Fibroblast of the conjunctiva (primary cell): ENCODE data around the gene SREBF1.
"Not testable (repeated sequence)": the region's sequence is repeated elsewhere in the genome, so short reads cannot be mapped to it uniquely, and the experiment has no call there.

ENCODE experiments used
- DNase-seq: peaks from one replicate; pipeline ENCODE4 v3.0.0-alpha.2; 2010; ENCODE audit warnings: low read depth

SREBF1 gene

GRCh38 chr17:17811381-17812210 lies 25.2 kb downstream of the SREBF1 start:
- DNase-seq, result no peak

DNA sequence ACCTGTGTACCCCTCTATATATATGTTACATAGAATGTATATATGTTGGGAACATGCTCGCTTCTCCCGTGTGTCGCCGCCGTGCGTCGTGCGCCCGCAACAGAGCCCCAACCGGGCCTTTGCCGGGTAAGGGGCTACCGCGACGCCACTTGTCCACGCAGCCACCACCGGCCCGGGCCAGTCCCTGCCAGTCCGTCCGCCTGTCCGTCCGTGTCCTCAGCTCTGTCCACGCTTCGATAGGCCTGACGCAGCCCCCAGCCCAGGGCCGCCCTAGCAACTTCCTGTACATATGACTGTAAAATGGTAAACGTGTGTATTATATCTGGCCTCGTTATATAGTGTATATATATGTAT lies 25.9 kb downstream of the SREBF1 start:
- DNase-seq, result no peak

- DNase-seq, result peak; percentile 57
These were observed 26.5 kb downstream of the SREBF1 start for GRCh38 chr17:17810084-17810894.

DNA sequence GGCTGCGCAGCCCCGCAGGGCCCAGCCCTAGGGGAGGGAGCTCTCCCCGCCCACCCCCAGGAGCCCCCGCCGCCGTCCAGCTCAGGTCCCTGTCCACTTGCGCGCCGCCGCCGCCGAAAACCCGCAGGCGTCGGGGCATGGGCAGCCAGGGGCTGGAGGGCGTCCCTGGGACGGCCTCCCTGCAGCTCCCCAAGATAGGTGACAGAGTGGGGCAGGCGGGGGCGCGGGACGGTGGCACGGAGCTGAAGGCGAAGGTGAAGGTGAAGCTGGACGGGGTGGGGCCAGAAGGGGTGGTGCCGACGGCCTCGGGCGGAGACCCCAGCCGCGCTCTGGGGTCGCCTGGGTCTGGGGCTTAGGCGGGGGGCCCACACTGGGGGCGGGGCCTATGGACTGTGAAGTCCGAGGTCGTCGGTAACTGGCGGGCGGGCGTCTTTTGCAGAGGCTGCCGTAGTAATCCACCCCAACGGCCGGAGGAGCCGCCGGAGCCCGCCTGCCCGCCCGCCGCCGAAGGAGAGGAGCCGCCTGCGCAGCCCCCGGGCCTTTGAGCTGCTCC lies 27.2 kb downstream of the SREBF1 start:
- no peak for DNase-seq

DNA sequence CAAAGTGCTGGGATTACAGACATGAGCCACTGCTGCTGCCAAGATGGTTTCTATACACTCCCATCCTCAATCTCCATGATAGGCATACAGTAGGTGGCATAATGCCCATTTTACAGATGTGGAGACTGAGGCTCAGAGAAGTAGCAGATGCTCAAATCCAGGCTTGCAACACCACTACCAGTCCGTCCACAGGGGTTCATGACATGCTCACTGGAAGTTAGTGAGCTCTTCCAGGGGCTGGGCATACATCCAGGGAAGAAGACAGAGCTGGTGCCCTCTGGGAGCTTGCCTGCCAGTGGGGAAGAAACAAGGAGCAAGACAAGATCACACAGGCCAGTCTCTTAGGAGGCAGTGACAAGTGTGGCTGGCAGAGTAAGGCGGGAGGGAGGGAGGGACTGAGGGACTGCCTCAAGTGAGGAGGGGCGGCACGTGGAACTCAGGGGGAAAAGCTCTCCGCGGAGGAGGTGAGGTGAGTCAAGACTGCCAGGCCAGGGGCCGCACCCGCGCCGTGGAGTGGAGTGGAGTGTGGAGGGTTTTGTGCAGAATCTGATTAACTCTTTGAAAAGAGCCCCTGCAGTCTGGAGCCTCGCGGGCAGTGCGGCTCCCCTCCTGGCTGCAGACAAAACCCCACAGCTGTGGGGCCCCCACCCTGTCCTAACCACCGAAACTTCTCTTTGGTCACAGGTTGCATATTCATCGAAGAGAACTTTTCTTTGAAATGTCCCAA lies 27.9 kb downstream of the SREBF1 start:
- peak; percentile 44 for DNase-seq

DNA sequence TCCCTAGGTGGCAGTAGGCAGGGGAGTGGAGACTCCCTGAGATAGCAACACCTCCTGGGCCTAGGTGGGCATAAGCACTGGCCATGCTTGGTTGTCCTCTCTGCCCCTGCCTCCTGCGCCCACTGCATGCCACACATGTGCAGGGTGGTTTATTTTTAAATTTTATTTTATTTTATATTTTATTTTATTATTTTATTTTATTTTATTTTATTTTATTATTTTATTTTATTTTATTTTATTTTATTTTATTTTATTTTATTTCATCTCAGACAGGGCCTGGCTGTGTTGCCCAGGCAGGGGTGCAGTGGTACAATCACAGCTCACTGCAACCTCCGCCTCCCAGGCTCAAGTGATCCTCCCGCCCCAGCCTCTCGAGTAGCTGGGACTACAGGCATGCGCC lies 28.6 kb downstream of the SREBF1 start:
- not testable (repeated sequence) for DNase-seq

DNA sequence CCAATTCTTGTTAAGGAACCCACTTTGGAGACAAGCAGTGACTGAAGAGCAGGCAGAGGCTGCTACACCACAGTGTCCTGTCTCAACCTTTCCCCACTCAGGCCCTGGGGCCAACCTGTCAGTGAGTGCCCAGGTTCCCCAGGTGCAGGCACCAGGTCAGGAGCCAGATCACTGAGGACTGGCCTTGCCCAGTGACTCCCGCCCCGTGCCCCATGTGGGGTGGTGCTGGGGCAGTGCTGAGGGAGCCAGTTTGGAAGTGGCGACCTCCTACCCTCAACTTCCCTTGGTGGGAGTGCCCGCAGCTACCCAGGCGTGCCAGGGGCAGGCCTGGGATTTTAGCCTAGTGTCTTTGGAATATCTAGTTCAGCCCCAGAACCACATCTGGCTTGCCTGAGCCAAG lies 29.3 kb downstream of the SREBF1 start:
- DNase-seq, result no peak

DNA sequence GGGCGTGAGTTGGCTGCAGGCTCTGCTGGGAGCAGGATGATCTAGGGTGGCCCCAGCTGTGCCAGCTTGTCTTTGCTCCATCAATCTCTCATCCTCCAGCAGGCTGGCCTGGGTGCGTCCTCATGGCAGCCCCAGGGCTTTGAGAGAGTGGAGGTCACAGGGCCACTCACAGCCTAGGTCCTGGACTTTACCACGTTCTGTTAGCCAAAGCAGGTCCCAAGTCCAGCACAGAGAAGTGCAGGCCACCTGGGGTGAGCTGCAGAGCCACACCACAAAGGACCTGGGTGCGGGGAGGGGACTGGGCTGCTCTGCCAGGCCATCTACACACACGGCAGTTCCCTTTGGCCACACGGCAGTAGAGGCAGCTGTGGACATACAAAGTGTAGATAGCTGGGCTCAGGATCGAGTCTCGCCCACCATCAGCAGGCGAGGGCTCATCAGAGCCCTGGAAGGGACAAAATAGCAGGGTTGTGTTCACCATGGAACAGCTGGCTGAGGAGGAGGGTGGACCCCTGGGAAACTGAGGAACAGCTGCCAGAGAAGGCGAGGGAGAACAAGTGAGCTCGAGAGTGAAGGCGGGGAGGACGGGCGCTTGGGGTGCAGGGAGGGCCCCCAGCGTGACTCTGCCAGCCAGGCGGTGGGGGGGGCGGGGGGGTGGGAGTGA lies 30.0 kb downstream of the SREBF1 start:
- DNase-seq, result no peak

DNA sequence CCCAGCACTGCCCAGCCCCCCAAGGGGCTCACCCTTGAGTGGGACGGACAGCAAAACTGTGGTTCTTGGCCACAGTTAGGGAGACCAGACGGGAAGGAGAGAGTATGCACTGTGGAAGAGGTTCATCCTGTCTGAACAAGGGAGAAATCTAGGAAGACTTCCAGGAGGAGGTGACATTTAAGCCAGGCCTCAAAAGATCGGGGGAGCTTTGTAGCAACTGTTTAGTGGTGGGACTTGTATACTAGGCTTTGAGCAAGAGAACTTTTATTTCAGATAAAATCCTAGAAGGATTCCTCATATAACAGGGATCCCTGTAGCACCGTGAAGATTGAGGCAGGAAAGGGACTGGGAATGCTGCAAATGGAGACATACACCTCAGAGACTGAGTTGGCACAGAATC lies 30.8 kb downstream of the SREBF1 start:
- no peak for DNase-seq

DNA sequence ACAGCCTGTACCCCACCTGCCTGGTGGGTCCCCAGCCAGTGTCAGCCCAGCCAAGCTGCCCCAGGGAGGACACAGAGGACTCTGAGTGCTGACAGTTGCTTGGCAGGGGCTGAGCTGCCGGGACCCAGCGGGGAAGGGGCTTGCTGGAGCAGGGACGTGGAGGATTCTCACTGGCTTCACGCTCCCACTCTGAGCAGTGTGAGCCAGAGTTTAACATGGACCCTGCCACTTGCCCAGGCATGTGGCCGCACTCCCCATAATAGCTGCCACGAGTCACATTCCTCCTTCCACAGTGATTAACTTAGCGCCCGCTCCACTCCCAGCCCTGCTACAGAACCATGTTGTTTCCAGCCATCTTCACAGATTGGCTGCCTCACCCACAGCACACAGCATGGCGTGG lies 31.2 kb downstream of the SREBF1 start:
- DNase-seq, result no peak

DNA sequence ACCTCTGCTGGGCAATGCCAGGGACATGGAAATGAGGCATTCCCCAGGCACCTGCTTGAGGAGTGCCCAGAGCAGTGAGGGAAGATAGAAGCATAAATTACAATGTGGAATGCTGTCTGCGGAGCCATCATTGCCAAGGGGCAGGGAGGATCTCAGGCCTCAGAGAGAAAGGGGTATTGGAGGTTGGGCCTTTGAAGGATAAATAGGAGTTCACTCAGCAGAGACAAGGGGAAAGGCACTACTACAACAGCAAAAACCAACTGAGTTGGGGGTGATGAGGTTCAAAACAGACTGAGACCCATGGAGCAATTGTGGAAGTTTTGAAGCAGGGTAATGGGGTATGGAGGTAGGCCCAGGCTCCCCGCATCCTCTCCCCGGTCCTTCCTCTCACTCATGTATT lies 32.8 kb downstream of the SREBF1 start:
- no peak for DNase-seq

DNA sequence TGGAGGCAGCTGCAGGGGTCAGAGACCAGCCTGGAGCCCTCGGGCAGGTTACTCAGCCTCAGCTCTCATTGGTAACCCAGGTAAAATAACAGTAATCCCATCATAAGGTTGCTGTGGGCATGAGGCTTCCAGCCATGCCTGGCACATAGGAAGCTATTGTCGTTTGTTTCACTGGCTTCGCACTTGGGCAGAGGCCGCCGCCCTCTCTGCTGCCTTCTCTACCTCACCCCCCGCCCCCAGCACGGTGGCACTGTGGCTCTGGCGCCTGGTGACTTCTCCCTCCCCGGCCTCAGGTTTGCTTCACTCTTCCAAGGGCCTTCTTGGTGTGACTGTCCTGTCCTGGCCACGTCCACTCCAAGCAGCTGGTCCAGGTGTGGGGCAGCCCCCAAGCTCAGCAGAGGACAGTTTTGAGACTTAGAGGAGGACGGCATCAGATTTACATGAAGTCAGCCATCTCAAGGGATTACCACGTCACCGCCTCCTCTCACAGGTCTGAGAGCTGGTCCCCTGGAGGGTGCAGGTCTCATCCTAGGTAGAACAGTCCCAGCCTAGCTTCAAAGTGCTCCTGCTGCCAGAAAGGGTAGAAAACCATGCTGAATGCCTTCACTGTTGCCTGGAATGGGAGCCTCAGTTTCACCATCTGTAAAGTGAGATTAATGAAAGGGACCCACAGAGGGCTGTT lies 34.8 kb downstream of the SREBF1 start:
- DNase-seq, result no peak

GRCh38 chr17:17800504-17801021 lies 36.2 kb downstream of the SREBF1 start:
- no peak for DNase-seq

- DNase-seq, result no peak
These were observed 38.1 kb downstream of the SREBF1 start for GRCh38 chr17:17798573-17799255.

DNA sequence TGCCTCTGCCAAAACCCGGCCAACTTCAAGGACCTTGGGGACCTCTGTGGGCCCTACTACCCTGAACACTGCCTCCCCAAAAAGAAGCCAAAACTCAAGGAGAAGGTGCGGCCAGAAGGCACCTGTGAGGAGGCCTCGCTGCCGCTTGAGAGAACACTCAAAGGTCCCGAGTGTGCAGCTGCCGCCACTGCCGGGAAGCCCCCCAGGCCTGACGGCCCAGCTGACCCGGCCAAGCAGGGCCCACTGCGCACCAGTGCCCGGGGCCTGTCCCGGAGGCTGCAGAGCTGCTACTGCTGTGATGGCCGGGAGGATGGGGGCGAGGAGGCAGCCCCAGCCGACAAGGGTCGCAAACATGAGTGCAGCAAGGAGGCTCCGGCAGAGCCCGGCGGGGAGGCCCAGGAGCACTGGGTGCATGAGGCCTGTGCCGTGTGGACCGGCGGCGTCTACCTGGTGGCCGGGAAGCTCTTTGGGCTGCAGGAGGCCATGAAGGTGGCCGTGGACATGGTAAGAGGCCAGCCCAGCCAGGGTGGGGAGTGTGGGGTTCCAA lies 38.7 kb downstream of the SREBF1 start:
- DNase-seq, result no peak

DNA sequence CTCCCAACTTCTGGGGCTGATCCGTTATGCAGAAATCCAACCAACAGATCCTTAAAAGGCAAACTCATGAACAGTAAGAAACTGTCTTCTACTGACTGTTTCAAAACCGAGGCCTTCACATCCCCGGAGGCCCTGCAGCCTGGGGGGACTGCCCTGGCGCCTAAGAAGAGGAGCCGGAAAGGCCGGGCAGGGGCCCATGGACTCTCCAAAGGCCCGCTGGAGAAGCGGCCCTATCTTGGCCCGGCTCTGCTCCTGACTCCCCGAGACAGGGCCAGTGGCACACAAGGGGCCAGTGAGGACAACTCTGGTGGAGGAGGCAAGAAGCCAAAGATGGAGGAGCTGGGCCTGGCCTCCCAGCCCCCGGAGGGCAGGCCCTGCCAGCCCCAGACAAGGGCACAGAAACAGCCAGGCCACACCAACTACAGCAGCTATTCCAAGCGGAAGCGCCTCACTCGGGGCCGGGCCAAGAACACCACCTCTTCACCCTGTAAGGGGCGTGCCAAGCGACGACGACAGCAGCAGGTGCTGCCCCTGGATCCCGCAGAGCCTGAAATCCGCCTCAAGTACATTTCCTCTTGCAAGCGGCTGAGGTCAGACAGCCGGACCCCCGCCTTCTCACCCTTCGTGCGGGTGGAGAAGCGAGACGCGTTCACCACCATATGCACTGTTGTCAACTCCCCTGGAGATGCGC lies 39.5 kb downstream of the SREBF1 start:
- DNase-seq, result no peak

- DNase-seq, result no peak
These were observed 40.1 kb downstream of the SREBF1 start for GRCh38 chr17:17796787-17797061.

DNA sequence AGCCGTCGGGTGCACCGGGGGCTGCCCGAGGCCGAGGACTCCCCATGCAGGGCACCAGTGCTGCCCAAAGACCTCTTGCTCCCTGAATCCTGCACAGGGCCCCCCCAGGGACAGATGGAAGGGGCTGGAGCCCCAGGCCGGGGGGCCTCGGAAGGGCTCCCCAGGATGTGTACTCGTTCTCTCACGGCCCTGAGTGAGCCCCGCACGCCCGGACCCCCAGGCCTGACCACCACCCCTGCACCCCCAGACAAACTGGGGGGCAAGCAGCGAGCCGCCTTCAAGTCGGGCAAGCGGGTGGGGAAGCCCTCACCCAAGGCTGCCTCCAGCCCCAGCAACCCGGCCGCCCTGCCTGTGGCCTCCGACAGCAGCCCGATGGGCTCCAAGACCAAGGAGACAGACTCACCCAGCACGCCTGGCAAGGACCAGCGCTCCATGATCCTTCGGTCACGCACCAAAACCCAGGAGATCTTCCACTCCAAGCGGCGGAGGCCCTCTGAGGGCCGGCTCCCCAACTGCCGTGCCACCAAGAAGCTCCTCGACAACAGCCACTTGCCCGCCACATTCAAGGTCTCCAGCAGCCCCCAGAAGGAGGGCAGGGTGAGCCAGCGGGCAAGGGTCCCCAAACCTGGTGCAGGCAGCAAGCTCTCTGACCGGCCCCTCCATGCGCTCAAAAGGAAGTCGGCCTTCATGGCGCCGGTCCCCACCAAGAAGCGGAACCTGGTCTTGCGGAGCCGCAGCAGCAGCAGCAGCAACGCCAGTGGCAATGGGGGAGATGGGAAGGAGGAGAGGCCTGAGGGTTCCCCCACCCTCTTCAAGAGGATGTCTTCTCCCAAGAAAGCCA lies 40.6 kb downstream of the SREBF1 start:
- DNase-seq, result no peak

- DNase-seq, result no peak
These were observed 41.5 kb downstream of the SREBF1 start for GRCh38 chr17:17795296-17795695.
